HG03520 (cell line): Measurements from ENCODE around the gene LRBA.

Experiments used
- ATAC-seq: cut with Tn5 transposase; IDR thresholded peaks from one replicate; pipeline ENCODE4 v1.9.1; 2021; ENCODE audit warnings: mild to moderate bottlenecking, moderate library complexity; ENCODE audit not compliant: unreplicated experiment

LRBA gene

DNA sequence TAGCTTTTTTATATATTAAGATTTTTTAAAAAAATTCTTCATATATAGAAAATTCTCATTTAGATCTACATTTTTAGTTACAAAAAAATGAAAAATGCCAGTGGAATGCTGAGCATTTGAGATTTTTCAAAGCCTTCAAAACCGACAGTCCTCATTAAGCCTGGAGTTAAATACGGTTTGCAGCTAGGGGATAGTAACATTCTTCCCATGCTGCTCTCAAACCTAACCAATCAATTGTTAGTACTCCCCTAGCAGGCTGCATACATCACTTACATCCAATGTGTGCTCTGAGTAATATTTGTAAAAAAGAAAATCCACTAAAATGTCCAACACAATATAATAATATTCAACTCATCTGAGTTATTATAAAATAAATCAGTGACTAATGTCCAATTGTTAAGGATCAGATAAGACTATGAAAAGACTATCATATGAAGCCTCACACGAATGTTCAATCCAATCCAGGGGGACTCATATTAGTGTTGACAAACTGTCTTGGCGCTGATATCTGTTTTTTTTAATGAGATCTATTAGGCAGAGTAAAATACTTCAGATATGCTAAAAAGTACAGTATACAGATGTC, 660.8 kb downstream of the LRBA start:
- no peak for ATAC-seq

DNA sequence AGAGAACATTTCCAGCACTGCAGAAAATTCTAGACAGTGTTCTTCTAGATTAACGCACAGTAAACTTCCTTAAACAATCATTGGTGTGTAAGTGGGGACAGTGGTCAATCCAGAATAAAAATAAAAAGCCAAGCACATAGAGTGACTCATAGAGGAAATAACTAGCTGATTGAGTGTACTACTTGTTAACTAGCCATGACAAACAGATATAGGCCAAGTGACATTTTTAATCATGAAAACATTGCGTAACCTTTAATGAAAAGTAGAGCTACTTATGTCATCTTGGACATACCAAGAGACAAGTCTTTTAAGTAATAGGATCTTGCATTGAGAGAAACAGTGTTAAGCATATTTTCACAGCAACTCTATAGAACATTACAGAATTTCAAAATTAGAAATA, 667.0 kb downstream of the LRBA start:
- ATAC-seq: no peak

DNA sequence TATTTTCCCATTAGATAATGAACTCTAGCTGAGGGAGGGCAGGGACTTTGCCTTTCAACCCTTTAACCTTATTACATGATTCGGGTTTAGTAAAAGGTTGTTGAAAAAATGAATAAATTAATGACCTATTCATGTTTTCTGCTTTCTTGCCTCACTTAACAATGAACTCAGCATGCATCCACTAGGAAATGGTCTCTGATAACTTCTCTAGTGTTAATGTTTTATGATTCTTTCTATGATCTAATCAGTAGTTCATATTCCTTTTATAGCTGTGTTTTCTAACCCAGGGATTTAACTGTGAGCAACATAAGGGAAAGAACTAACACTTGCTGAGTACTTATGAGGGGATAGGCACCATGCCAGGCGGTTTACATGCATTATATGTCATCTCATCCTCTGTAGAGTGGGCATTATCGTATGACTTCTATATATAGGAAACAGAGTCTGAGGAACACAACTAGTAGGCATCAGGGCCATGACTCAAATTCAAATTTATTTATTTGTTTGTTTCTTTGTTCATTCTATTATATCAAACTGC, 669.8 kb downstream of the LRBA start:
- no peak for ATAC-seq

DNA sequence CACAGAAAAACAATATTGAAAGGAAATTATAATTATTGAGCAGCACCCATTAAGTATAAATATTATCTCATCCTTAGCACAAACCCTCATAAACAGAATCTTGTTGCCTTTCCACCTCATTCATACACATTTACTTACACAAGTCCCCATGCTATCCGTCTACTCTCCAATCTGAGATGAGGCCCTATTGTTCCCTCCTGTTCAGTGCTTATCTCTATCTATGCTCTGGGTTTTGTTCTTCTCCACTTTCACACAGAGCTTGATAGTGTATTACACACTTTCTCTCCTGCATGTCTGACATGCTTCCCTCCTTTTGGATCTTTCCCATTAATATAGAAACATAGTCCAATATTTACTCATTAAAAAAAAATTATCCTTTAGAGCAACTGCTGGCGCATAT, 671.3 kb downstream of the LRBA start:
- ATAC-seq: no peak

DNA sequence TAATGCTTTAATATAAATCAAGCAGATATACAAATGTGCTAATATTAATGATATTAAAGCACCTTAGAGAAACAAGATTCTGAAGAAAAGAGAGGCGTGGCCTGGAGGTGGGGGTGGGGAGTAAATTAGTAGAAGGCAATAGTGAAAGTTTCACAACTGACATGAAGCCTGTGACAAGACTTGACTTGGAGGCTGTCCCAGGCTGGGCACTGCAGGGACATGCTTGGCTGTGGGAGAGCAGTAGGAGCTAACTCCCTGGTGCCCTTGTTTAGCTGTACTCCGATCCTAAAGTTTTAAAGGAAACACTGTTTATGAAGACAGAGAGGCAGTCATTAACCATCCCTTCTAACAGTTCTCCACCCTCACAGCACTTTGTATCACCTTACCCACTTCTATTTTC, 672.1 kb downstream of the LRBA start:
- ATAC-seq: no peak

DNA sequence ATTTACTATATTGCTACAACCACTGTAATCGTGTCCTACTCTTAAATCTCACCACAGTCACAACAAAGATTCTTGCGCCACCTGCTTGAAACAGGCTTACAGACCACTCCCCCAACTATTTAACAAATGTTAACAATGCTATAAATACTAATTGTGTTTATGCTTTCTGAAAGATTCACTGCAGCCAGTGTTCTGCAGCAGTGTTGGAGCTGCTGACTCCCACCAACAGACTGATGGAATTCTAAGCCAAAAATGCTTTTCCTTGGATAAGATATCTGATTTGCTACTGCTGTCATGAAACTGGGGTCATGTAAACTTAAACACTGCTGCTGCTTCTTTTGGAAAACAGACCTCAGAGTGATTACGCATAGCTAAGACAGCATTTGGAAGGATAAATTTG, 677.4 kb downstream of the LRBA start:
- ATAC-seq: no peak

DNA sequence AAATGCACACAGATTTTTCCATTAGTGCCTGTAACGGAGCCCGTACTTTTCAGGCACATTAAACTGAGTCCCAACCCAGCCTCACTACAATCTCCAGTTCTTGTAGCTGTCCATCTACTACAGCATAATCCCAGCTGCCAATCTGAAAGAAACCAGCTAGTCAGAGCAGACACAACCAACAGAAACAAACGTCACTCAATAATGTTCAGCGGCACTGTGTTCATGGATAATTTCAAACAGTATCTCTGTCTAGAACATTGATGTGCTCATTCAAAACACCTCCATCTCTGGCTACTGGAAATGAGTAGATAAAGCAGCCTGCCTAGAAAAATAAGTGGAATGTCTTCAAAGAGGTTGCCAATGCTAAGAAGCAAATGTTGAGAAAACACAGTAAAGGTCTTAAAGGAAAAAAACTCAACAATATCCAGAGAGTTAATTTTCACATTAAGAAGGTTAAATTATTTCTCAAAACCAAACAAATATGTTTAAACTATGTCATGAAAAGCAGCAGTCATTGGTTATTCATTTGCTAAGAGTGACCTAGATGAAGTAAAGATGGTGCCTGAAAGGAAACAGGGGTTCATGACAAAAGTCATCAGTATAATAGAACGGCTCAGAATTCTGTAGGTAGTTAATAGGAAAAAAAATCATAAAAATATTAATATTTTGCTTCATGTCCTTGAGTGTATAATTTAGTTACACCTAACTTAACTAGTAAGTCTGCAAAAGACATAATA, 678.2 kb downstream of the LRBA start:
- no peak for ATAC-seq

DNA sequence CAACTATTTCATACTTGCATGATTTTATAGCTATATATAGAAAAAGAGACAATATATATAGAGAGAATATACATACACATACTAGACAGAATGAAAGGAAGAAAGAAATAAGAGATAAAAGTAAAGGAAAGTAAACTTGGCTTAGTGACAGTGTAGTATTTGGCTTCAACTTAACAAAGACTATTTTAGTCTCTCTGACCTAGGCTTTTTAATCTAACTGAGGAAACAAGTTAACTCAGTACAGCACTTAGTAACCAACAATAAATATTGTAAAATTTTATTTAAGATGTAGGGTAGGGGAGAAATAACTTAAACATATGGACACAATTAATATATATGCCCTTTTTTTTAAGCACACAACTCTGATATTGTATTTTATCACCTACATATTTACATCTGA, 682.1 kb downstream of the LRBA start:
- no peak for ATAC-seq

DNA sequence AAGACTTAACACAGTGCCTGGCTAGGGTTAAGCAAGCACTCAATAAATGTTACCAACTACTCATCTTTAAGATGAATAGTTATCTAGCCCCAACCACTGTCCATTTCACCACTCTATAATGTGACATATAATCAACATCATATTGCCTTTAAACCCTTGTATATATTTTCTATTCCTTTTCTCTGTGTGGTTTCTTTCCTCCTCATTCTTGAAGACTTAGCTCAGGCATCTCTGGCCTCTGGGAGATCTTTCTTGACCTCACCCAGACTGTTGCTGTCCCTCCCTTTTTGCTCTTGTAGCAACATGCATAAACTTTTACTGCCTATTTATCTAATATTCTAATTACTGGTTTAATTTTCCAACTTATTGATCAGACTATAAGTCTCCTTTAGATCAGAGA, 683.0 kb downstream of the LRBA start:
- no peak for ATAC-seq

DNA sequence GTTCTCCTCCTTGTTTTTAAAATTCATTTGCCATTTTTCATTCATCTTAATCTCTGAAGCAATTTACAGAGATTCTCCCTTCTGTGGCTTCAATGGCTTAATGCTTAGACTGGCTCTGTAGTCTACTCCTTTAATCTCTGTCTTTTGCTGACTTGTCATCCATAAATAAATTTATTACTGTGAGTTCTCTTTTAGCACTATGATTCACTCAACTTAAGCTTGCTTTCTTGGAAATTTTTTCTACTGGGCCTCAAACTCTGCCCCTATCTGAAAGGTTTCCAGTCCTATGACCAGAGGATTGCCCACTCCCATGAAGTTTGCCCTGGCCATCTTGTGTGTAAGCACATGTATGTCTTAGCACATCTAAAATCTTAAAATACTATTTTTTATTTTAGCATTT, 685.7 kb downstream of the LRBA start:
- ATAC-seq: no peak

DNA sequence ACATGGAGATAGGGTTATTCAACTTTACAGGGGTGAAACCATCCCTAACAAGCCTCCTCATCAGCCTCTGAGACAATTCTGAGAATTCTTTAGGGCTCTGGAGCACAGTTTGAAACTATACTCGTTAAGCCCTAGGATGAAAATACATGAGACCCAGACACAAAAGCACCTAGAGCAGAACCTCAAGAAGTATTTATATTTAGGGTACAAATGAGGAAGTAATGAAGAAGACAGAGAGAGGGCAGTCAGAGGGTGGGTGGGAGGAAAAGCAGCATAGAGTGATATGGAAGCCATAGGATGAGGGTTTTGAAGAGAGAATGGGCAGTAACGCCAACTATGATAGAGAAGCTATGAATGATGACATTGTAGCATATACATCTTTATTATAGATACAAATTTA, 686.6 kb downstream of the LRBA start:
- no peak for ATAC-seq

DNA sequence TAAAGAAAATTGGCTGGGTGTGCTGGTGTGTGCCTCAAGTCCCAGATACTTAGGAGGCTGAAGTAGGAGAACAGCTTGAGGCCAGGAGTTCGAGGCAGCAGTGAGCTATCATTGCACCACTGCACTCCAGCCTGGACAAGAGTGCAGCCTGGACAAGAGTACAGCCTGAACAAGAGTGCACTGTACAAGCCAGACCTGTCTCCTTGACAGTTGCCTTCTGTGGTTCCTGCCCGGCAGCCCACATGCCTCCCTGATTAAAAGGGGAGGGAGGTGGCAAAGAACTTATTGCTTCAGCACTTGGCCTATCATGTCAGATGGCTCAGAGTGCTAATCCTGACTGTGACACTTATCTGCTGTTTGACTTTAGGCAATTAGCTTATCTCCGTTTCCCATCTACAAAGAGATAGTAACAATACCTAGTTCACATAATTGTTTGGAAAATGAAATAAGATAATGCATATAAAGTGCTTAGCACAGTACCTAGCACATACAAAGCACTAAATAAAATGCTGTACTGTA, 687.8 kb downstream of the LRBA start:
- no peak for ATAC-seq

DNA sequence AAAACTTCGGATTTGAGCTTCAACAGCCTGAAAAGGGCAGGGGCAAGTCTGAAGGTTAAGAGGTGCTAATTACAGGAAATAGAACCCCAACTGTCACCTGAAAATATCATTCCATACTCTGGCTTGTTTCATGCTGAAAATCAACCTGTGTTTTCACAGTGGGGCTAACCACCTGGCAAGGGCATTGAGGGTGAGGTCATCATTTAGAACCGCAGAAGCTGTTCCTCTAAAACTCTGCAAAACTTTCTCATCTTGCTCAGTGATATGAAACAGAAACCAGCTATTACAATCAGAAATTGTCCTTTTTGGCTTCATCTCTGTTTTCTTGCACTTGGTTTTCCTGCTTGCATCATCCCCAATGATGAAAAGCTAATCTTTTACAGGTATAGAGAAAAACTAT, 689.2 kb downstream of the LRBA start:
- peak; percentile 88 for ATAC-seq

DNA sequence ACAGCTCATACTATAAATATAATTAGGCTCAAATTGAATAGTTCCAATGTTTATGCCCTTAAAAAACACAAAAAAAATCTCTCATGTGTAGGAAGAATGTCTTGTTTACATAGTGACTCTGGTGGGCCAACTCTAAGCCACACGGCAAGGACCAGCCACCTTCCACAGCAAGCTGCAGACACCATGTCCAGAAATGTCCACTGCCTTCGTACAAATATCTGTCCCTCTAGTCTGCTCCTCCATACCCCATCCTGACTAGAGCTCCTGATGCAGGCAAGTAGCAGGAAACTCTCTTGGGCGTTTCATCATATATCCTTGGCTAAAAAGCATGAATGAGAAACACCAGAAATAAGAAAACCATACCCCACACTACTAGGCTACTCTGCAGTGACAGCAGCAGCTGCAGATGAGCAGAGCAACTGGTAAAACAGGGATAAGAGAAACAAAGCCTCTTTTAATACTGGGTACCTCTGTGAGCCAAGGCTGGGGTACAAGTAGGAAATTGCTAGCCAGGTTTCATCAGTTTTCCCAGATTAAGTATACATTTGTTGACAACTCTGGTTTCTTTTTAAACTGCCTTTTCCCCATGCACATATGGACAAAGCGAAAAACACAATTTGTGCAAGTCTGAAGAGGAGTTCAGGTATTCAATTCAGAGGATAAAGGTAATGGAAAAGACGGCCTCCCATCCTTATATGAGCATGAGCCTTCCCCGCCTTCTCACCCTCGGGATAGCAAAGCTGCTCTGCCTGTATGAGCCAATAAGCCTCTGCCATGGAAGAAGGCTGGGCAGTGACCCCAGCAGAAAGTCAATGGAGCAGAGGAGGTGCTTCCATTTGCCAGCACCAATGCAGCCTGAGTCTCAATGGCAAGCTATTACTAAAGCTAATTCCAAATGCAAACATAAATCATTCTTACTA, 691.4 kb downstream of the LRBA start:
- ATAC-seq: no peak

DNA sequence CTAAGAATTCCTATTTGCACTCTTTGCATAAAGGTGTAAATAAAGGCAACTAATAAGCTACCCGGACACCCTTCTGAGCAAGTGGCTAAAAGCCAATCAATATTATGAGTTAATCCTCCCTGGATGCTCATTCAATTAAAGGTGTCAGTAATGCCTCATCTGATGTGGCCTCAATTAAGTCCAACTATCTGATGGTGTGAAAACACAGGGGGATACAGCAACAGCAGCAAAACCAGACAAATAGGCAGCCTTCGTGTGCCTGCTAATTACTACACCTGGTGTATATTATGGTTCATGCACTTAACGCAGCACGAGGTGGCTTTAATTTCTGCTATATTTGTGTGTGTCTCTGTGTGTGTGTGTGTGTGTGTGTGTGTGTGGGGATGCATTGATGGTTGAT, 692.4 kb downstream of the LRBA start:
- no peak for ATAC-seq

DNA sequence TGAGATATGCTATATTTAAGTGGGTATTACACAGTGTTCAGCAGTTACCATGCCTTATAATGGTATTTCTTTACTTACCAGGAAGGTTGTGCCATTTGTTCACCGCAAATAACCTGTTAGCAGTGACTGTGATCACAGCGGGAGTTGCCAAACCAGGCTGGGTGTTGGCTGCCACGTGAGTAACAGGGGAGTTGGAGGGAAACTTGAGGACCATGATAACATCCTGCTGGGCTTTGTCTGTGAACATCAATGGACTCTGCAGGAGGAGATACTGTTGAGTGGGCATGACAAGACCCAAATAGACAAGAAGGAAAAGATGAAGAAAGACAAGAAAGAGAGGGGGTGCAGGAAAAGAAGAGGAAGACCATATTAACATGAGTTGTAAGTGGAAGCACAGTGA, 694.0 kb downstream of the LRBA start:
- ATAC-seq: no peak

DNA sequence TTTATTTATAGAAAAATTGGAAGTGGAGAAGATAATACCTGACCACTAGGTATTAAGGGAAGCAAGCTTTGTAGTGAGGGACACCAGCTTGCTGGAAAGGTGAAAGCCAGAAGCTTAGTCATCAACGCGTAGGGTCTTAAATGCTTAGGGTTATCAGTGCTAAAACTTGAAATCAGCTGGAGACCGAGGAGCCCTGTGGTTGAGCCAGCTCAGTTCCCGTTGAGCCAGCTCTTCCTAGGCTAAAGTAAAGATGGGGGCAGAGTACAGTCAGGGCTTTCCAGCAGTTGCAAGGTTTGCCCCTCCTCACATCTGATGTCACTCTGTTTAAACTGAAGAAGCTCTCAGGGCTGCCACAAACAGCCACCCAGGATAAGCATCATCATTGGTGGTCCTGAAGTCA, 696.1 kb downstream of the LRBA start:
- ATAC-seq: no peak

DNA sequence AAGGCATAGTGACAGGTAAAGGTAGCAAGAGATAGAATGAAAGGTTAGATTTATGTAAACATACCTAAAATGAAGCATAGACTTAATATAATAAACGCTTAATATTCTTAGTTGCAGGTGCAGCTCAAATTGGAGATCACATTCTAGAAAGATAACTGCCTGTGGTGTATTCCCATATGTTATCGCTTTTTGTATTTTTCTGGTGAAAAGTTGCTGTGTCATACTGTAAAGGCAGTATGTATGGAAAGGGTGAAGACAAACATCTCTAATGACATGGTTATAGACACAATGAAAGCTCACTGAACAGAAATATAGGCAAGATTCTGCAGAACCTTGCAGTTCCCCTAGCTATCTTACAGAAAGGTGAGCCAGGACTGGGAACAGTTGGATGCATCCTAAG, 696.6 kb downstream of the LRBA start:
- no peak for ATAC-seq

DNA sequence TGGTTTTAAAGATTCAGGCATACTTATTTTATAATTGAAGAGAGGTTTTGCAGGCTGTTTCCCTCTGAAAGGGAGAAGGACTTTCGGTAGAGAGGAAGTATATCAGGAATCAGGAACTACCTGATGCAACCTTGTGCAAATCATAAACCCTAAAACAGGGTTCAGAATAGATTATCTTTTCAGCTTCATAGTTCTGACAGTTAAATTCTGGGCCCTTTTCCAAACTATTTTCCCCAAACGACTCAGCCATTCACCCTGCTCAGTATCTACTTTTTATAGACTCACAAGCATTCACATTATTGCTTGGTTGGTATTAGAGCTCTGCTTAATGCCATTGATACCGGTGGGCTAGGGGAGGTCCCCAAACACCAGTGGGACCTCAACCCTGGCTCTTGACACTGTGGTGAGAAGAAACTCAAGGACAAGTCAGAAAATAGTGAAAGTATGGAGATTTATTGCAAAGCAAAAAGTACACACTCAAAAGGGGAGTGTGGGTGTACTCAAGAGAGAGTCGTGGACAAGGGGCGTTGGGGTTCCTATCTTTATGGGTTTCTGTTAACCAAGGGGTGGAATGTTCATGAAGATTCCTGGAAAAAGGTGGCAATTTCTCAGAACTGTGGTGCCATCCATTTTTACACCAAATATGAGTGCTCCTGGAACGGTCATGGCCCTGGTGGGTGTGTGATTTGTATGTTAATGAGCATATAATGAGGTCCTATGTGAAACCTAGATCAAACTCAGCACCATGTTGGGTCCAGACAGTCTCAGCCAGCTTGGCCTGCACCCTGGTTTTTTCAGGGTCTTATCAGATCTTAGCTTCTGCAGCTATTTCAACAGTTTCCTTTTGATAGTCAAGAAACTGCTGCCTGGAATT, 698.5 kb downstream of the LRBA start:
- ATAC-seq: no peak

DNA sequence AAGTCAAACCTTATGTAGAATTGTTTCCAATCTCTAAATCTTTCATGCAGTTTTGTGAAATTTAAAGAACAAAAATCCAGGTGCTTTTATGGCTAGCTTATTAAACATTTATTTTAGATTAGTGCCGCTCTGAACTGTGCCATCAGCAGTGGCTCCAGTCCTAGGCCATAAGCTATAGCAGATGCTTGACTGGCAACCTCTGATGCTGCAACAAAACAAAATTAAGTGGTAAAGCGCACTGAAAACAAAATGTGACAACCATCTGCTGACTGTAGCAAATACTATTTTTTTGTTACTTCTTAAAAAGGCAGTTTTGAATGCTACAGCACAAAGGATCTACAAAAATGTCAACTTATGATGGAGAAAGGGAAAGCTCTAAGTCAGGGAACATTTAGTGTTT, 699.4 kb downstream of the LRBA start:
- ATAC-seq: no peak

DNA sequence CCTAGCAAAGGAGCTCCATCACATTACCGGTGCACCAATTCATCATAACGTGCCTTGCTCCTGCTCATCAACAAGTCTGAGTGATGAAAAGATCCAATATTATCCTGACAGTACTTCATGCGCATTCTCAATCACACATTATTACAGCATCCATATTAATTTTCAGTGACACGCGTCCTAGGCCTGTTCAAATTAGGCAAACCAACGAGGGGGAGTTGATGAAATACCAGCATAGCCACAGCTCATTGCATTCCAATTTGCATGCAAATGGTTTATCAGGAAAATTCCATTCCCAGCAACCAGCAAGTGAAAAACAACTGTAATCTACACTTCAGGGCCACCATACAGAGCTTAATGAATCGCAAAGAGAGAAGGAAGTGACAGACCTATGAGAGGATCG, 699.9 kb downstream of the LRBA start:
- ATAC-seq: no peak
